Stimulated activated CD4-positive, alpha-beta T cell treated with anti-CD3 and anti-CD28 coated beads, Interleukin-12 subunit alpha, Interleukin-12 subunit beta, amount 100 ng/mL, for 24 hours (primary cell): ENCODE results near the gene ATXN7L1.

Experiments
- DNase-seq, 2 experiments: peaks; one replicate each; pipeline ENCODE4 v3.0.0-alpha.2; 2020; ENCODE audit warnings: low read depth in 2 of 2

Gene ATXN7L1

GRCh38 chr7:105677410-105677730 lies 199.0 kb downstream of the ATXN7L1 start:
- no peak for DNase-seq

- DNase-seq, result peak in 1 of 2 experiments; percentile 33
These were observed 200.4 kb downstream of the ATXN7L1 start for GRCh38 chr7:105675934-105676371.

- DNase-seq, result no peak
These were observed 202.0 kb downstream of the ATXN7L1 start for GRCh38 chr7:105674200-105674920.

DNA sequence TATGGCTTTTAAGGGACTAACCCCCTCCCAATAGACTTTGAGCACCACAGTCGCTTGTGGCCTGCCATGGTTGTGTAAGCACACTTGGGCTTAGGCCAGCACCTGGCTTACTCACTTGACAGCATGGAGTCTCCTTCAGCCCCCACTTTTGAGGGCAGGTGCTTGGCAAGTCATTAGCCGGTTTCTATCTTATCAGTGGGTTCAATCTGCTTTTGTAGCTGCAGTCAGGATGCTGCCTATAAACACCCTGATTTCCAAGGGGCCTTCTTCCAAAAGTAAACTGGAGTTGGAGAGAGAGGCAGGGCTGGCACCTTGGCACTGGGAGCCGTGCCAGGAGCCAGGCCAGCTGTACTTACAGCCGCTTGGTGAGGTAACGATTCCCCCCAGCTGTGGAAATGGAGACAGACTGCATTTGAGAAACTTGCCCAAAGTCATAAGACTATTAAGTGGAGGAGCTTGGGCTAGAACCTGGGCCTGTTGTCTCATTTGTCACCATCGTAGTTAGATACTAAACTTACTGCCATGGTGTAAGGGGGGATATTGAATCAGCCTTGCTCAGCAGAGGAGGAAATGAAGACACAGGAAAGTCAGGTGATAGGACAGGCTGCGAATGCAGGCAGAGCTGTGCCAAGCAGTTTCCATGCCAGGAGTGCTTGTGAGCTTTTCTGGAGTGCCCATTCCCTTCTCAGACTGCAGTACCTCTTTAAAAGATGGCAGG lies 202.9 kb downstream of the ATXN7L1 start:
- no peak for DNase-seq

DNA sequence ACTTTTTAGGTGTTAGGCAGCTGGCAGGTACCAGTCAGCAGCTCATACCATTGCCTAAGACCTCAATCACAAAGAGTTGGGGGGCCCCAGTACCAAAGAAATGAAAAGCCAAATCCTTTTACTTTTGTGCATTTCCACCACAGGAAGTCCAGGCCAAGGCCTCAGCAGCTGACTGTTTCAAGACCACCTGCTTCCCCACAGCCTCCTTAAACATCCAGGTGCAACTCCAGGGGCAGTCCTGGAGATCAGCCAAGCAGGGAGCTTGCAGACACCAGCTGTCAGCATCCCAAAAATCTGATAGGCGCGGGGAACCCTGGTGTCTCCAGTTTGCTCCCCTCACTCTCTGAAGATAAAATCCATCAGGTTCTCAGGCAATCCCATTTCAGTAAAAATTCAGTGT lies 203.6 kb downstream of the ATXN7L1 start:
- no peak for DNase-seq

DNA sequence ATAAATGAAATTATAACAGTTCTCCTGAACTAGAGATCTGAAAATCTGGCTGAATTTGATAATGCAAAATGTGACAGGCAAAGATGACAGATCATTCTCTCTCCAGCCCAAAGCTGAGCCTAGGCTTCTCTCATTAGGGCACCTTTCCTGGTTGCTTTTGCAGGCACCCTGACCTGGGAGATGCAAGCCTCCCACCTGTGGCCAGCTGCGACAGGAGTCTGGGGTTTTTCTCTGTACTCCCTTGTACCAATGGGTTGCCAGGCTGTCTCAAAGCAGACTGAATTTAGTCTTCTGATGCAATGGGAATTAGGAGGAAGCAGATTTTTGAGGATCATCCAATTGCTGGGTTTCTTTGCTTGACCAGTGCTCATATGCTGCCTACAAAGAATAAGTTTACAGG lies 210.1 kb downstream of the ATXN7L1 start:
- no peak for DNase-seq

DNA sequence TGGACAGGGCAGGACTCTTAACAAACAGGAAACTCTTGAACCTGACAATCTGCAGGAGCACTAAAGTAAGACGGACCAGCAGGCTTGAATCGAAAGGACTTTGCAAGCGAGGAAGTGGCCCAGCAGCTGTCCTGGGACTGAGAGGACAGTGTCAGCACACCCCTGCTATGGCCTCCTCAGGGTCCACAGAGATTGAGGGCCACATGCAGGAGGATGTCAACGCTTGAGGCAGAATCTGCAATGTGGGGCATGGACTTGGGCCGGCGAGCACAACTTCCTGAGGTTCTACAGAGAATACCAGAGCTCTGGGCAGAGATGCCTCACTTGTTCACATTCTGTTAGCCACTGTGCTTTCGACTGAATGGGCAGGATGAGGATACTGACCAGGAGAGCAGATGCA lies 210.7 kb downstream of the ATXN7L1 start:
- no peak for DNase-seq

GRCh38 chr7:105664816-105665525 lies 211.4 kb downstream of the ATXN7L1 start:
- DNase-seq, result no peak

GRCh38 chr7:105662998-105663397 lies 213.4 kb downstream of the ATXN7L1 start:
- DNase-seq, result no peak

DNA sequence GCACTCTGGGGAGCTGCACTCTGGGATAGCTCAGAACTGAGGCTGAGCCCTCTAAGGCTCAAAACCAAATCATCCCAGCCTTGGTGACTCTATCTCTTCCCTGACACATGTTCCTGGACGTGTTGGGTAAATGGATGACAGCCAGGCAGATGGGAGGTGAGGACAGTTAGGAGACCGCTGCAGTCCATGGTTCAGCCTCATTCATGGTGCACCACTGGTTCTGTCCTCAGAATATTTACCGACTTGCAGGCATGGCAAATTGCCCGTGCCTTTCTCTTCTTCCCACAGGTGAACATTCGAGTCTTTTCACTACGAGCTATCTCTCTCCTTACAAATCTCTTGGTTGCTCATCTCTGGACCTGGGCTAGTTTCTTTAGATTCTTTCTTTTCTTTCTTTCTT lies 214.8 kb downstream of the ATXN7L1 start:
- DNase-seq, result no peak

- peak; percentile 42 to 75 for DNase-seq
These were observed 219.4 kb downstream of the ATXN7L1 start for GRCh38 chr7:105656922-105657521.

DNA sequence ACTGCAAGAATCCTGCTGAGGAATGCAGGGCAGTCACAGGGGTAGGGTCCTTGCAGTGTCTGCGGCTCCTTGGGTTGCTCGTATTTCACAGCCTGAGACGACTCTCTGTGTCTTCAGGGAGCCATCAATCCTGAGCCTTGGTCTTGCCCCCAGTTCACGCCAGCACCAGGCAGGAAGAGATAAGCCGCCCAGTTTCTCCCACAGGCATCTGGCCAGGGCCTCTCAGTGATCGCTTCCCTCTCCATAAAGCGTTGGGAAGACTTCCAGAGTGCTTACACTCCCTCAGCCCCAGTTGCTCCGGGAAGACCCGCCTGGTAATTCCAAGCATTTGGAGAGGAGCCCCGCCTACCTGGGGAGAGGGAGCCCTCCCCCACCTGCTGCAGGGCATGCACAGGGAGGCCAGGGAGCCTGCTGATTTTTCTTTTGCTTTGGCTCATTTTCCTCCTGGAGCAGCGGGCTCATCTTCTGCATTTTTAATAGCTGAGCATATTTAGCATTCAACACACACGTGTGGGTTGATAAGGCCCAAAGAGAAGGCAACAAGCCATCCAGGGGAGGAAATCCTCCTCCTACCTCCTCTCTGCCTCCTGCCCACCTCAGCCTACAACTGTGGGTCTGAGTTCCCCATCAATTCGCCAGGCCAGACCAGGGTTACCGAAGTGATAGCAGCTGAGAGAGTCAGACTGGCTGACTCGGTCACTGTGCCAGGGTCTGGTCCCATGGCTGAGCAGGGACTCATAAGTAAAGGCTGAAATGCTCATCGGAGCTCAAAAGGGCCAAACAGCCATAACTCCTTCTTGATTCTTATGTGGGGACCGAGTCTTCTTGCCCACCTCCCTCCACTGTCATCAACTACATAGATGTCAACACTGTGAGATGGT lies 220.7 kb downstream of the ATXN7L1 start:
- DNase-seq, result no peak

DNA sequence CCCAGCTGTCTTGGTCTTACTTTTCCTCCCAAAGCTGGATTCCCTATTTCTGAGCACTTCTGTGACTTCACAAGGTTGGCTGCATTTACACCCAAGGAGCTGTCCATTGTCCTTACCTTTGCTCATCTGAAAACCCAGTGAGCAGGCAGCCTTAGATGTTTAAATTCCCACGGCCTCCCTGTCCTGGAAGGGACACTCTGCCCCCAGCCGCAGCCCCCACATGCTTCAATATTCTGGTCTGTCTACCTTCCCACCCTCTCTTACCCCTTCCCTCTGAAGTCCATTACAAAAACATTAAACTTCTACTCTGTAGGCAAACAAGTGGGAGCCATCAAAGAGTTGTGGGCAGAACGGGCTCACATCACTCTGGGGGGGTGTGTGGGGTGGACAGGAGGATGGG lies 221.3 kb downstream of the ATXN7L1 start:
- no peak for DNase-seq

GRCh38 chr7:105654095-105654686 lies 222.2 kb downstream of the ATXN7L1 start:
- no peak for DNase-seq

- no peak for DNase-seq
These were observed 222.9 kb downstream of the ATXN7L1 start for GRCh38 chr7:105653441-105654005.

- peak; percentile 42 to 64 for DNase-seq
These were observed 223.9 kb downstream of the ATXN7L1 start for GRCh38 chr7:105652359-105652993.

DNA sequence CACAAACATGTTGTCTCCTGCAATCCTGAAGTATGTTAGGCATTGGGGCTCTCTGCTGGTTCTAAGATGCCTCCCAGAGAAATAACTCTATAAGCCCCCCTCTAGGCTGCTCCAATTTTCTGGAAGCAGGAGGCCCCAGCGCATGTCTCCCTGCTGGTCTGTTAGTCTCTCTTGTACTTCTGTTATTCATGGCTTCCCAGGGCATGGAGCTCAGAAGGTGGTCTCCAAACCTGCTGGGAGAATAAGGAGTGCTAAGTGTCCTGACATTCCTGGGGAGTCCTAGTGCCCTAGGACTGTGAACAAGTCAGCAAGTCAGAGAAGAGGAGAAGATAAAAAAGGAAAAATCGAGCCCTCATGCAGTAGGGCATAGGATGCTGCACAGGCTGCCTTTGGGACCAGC lies 224.6 kb downstream of the ATXN7L1 start:
- no peak for DNase-seq

- no peak for DNase-seq
These were observed 225.9 kb downstream of the ATXN7L1 start for GRCh38 chr7:105650382-105650970.

DNA sequence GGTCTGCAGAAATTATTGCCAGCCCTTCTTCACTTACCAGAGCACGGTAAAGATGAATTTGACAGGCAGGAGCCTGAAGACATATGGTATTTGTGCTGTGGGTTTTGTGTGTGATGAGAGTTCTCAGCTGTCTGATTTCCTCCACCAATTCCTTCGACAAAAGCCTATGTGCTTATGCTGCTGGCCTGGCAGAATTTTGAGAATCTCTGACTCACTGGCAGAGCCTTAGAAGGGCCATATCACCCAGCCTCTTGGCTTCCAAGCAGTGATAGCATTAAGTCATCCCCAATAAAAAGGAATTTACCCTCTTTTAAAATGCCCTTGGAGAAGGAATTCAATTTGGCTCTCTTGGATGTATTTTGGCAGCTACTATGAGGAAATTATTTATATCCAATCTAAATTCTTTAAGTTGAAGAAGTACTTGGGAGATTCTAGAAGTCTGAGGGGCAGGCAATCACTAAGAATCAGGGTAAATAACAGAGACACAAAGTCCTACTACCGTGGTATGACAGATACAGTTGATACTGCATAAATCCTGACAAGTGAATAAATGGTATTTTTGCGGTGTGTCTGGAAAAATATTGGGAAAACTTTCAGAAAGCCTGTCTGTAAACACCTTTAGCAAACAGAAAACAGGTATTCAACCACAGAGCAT lies 226.5 kb downstream of the ATXN7L1 start:
- no peak for DNase-seq
